ACHN (cell line): ENCODE data around the gene COL23A1.
"Not testable (repeated sequence)": the region's sequence is repeated elsewhere in the genome, so short reads cannot be mapped to it uniquely, and the experiment has no call there.

Source experiments
- DNase-seq: peaks from one replicate; pipeline ENCODE4 v3.0.0-alpha.2; 2015
- in situ Hi-C: cut with HindIII; loops from 2 replicates; pipeline ENCODE4 v1.10.0; 2017; ENCODE audit warnings: low sequenced_read_pairs, low pct_ligation_motif_present, low pct_unique_long_range_greater_than_20kb

COL23A1 gene

GRCh38 chr5:178247481-178248456 is 342.4 kb downstream of the COL23A1 start:
- no peak for DNase-seq
- in situ Hi-C loops: no loop called here

GRCh38 chr5:178246624-178247279 is 343.4 kb downstream of the COL23A1 start:
- in situ Hi-C loops: no loop called here

GRCh38 chr5:178245389-178245788 is 344.8 kb downstream of the COL23A1 start:
- DNase-seq: no peak
- in situ Hi-C loops: no loop called here

More at GRCh38 chr5:178246624-178247279, 343.4 kb downstream of the COL23A1 start:
- no peak for DNase-seq

- in situ Hi-C loops: no loop called here
- no peak for DNase-seq
Measured at GRCh38 chr5:178244576-178244975, 345.6 kb downstream of the COL23A1 start.

- DNase-seq: no peak
- in situ Hi-C loops: no loop called here
Measured at GRCh38 chr5:178242416-178242815, 347.8 kb downstream of the COL23A1 start.

- no peak for DNase-seq
- in situ Hi-C loops: no loop called here
Measured at GRCh38 chr5:178241688-178242231, 348.4 kb downstream of the COL23A1 start.

GRCh38 chr5:178241231-178241663 is 348.9 kb downstream of the COL23A1 start:
- in situ Hi-C loops: no loop called here

GRCh38 chr5:178240766-178241165 is 349.4 kb downstream of the COL23A1 start:
- in situ Hi-C loops: no loop called here
- no peak for DNase-seq

More at GRCh38 chr5:178241231-178241663, 348.9 kb downstream of the COL23A1 start:
- no peak for DNase-seq

GRCh38 chr5:178240341-178240741 is 349.9 kb downstream of the COL23A1 start:
- in situ Hi-C loops: no loop called here
- DNase-seq: no peak

- DNase-seq, in situ Hi-C loops: not testable (repeated sequence)
Measured at GRCh38 chr5:178239626-178240301, 350.4 kb downstream of the COL23A1 start.

GRCh38 chr5:178238711-178239592 is 351.2 kb downstream of the COL23A1 start:
- in situ Hi-C loops: no loop called here
- DNase-seq: no peak

- in situ Hi-C loops: no loop called here
- DNase-seq: no peak
Measured at GRCh38 chr5:178238313-178238635, 351.9 kb downstream of the COL23A1 start.

- in situ Hi-C loops: no loop called here
- no peak for DNase-seq
Measured at GRCh38 chr5:178237431-178238312, 352.5 kb downstream of the COL23A1 start.

GRCh38 chr5:178236679-178237078 is 353.5 kb downstream of the COL23A1 start:
- in situ Hi-C loops: no loop called here
- DNase-seq: no peak

- no peak for DNase-seq
- in situ Hi-C loops: no loop called here
Measured at GRCh38 chr5:178236126-178236525, 354.1 kb downstream of the COL23A1 start.

- in situ Hi-C loops: no loop called here
- DNase-seq: no peak
Measured at GRCh38 chr5:178235588-178235974, 354.6 kb downstream of the COL23A1 start.
